B cell (primary cell): Measurements from ENCODE around the gene ADAM17.

Source experiments
- EZH2 ChIP-seq: IDR thresholded peaks from 2 replicates; pipeline ENCODE4 v1.6.1; 2012; ENCODE audit warnings: borderline replicate concordance, low read depth, mild to moderate bottlenecking, moderate library complexity, low read length; ENCODE audit not compliant: insufficient read depth, poor library complexity, severe bottlenecking
- TF ChIP-seq, protein P1 (sequence below): fragments of 200-600 bp; IDR thresholded peaks from one replicate; pipeline ENCODE4 v1.8.0; 2022; ENCODE audit warnings: antibody characterized with exemption, mild to moderate bottlenecking

DNA sequence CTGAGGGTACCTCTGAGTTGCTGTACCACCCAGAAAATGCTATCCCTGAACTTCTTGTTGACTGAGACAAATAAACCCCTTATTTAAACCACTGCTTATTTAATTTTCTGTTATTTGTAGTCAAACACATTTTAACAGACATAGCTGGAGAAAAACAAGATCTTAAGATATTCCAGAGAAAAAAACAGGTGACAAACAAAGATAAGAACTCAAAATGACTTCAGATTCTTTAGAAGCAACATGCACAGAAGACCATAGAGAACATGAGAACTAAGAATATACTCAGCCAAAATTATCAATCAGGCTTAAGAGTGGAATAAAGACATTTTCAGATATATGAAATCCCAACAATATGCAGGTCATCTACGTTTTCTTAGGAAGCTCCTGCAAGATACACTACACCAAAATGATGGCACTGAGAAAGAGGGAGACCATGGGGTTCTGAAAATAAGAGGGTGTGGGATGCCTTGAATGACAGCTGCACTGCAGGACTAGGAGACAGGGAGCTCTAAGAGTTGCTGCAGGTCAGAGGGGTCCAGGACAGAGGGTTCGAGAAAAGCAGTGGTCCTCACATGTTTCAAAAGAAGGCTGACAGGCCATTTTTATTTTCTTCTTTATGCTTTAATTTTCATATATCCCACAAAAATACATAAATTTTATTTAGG is 38.4 kb downstream of the ADAM17 start:
- TF ChIP-seq, protein P1, sequence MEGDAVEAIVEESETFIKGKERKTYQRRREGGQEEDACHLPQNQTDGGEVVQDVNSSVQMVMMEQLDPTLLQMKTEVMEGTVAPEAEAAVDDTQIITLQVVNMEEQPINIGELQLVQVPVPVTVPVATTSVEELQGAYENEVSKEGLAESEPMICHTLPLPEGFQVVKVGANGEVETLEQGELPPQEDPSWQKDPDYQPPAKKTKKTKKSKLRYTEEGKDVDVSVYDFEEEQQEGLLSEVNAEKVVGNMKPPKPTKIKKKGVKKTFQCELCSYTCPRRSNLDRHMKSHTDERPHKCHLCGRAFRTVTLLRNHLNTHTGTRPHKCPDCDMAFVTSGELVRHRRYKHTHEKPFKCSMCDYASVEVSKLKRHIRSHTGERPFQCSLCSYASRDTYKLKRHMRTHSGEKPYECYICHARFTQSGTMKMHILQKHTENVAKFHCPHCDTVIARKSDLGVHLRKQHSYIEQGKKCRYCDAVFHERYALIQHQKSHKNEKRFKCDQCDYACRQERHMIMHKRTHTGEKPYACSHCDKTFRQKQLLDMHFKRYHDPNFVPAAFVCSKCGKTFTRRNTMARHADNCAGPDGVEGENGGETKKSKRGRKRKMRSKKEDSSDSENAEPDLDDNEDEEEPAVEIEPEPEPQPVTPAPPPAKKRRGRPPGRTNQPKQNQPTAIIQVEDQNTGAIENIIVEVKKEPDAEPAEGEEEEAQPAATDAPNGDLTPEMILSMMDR: no peak
- no peak for TF ChIP-seq EZH2
